HepG2 (cell line): Measurements from ENCODE around the gene KCNK7. TPM values are rescaled to one million over a fixed set of nuclear protein-coding genes. Genes with fewer than 3 reads are reported as not detected.

Source experiments
- ATAC-seq: fragments of 200-7000 bp; cut with Tn5 transposase; 3 replicates; pipeline ENCODE4 v1.9.1; 2020; ENCODE audit warnings: mild to moderate bottlenecking, moderate library complexity
- BruUV-seq: library from RNA; stranded (reverse); fragments of 400-500 nt; replicated peaks from 2 replicates; lab custom pipeline; 2021; lab: Mats Ljungman, UMichigan
- CTCF ChIA-PET: fragments of 300-600 bp; formaldehyde crosslinking; extraction: SDS; loops from one replicate; lab custom pipeline; 2021; ENCODE audit warnings: low total read pairs, inconsistent platforms, low intra/inter-chr PET ratio; lab: Yijun Ruan, JAX
- POLR2A ChIA-PET: fragments of 350-600 bp; sonication (Branson Sonifier 250); formaldehyde crosslinking; loops from one replicate; lab custom pipeline; 2020; ENCODE audit warnings: antibody characterized with exemption, inconsistent platforms; lab: Yijun Ruan, JAX
- DNase-seq: peaks from one replicate; pipeline ENCODE4 v3.0.0-alpha.2; 2015; ENCODE audit warnings: low spot score
- FAIRE-seq: peaks from 3 replicates; lab custom pipeline; 2011; peaks lifted over from hg19 to GRCh38; lab: Jason Lieb, UNC
- H2AFZ ChIP-seq: one replicate; pipeline ENCODE4 v1.6.1; 2011; ENCODE audit warnings: low read length, inconsistent platforms
- H3K27ac ChIP-seq: fragments of 300-600 bp; 3 replicates; pipeline ENCODE4 v1.8.0; 2011; ENCODE audit warnings: mixed run types, mild to moderate bottlenecking, mixed read lengths, low read length, inconsistent platforms; ENCODE audit not compliant: insufficient read depth; ENCODE audit errors: extremely low read length
- H3K27me3 ChIP-seq, 2 experiments: fragments of 200-600 bp in 1 of 2; 2 replicates in 1 of 2; 3 replicates in 1 of 2; pipeline versions ENCODE4 v1.6.0 to v1.8.0; 2011; ENCODE audit warnings: low read length in 2 of 2, mild to moderate bottlenecking in 2 of 2, moderate library complexity in 2 of 2, inconsistent platforms in 1 of 2; ENCODE audit not compliant: insufficient read depth in 2 of 2, control insufficient read depth in 1 of 2
- H3K36me3 ChIP-seq, 2 experiments: fragments of 200-600 bp in 1 of 2; replicated peaks in 1 of 2; 2 replicates in 1 of 2; 3 replicates in 1 of 2; pipeline versions ENCODE4 v1.5.1 to v1.8.0; 2011; ENCODE audit warnings: low read length in 2 of 2, inconsistent platforms in 1 of 2; ENCODE audit not compliant: insufficient read depth in 2 of 2, control insufficient read depth in 1 of 2
- H3K4me1 ChIP-seq: 2 replicates; pipeline ENCODE4 v1.5.1; 2012; ENCODE audit warnings: low read length, inconsistent platforms; ENCODE audit not compliant: insufficient read depth
- H3K4me2 ChIP-seq: 2 replicates; pipeline ENCODE4 v1.6.0; 2011; ENCODE audit warnings: low read depth, low read length, inconsistent platforms
- H3K4me3 ChIP-seq, 3 experiments: fragments of 200-600 bp in 1 of 3; sonication (generic), shearing (Covaris generic) in 1 of 3; replicated peaks in 1 of 3; 2 replicates each; pipeline ENCODE4 v1.5.1; 2011 to 2016; ENCODE audit warnings: low read length in 3 of 3, inconsistent platforms in 2 of 3, low read depth in 2 of 3, mild to moderate bottlenecking in 2 of 3, control low read depth in 1 of 3, mixed read lengths in 1 of 3; ENCODE audit not compliant: insufficient read depth in 1 of 3
- H3K79me2 ChIP-seq: one replicate; pipeline ENCODE4 v1.6.1; 2011; ENCODE audit warnings: low read length, inconsistent platforms; ENCODE audit not compliant: insufficient read depth
- H3K9ac ChIP-seq: 2 replicates; pipeline ENCODE4 v1.6.0; 2011; ENCODE audit warnings: mild to moderate bottlenecking, low read depth, low read length, inconsistent platforms; ENCODE audit not compliant: insufficient read depth
- H3K9me3 ChIP-seq: 2 replicates; pipeline ENCODE4 v1.5.1; 2012; ENCODE audit warnings: mild to moderate bottlenecking, low read length
- H4K20me1 ChIP-seq: 2 replicates; pipeline ENCODE4 v1.6.0; 2011; ENCODE audit warnings: inconsistent platforms, mild to moderate bottlenecking, low read length, moderate library complexity; ENCODE audit not compliant: insufficient read depth
- AHR ChIP-seq: IDR thresholded peaks from 2 replicates; pipeline ENCODE4 v1.6.1; 2018; ENCODE audit warnings: missing genetic modification reagents, missing compliant biosample characterization
- ELF3 ChIP-seq: IDR thresholded peaks from 2 replicates; pipeline ENCODE4 v1.6.1; 2016; ENCODE audit warnings: missing genetic modification reagents, missing compliant biosample characterization
- HNRNPL ChIP-seq: fragments of 200-400 bp; formaldehyde crosslinking; IDR thresholded peaks from 2 replicates; pipeline ENCODE4 v1.6.1; 2017; ENCODE audit warnings: mild to moderate bottlenecking, low read depth, low read length
- HOXD1 ChIP-seq: sonication (generic); formaldehyde crosslinking; IDR thresholded peaks from 2 replicates; pipeline ENCODE4 v1.5.0; 2020; ENCODE audit warnings: missing genetic modification reagents
- KLF13 ChIP-seq: sonication (generic); formaldehyde crosslinking; IDR thresholded peaks from 2 replicates; pipeline ENCODE4 v1.4.0; 2020; ENCODE audit warnings: mild to moderate bottlenecking, missing genetic modification reagents
- NFE2L2 ChIP-seq: fragments of 150-350 bp; IDR thresholded peaks from 2 replicates; pipeline ENCODE4 v1.6.1; 2014; ENCODE audit warnings: low read length
- PRDM4 ChIP-seq: sonication (generic); formaldehyde crosslinking; IDR thresholded peaks from 2 replicates; pipeline ENCODE4 v1.9.0; 2021; ENCODE audit warnings: missing genetic modification reagents, borderline replicate concordance
- PRMT3 ChIP-seq: sonication (generic); formaldehyde crosslinking; IDR thresholded peaks from 2 replicates; pipeline ENCODE4 v1.8.1; 2022; ENCODE audit warnings: low read depth, mild to moderate bottlenecking, moderate library complexity, missing genetic modification reagents, borderline replicate concordance
- SALL2 ChIP-seq: sonication (generic); formaldehyde crosslinking; IDR thresholded peaks from 2 replicates; pipeline ENCODE4 v1.8.1; 2023; ENCODE audit warnings: mild to moderate bottlenecking, missing genetic modification reagents, inconsistent platforms
- SAP130 ChIP-seq: IDR thresholded peaks from 2 replicates; pipeline ENCODE4 v1.6.1; 2016; ENCODE audit warnings: low read depth
- SOX13 ChIP-seq, 3 experiments: fragments of 450-650 bp in 1 of 3; sonication (generic) in 1 of 3; formaldehyde crosslinking in 1 of 3; IDR thresholded peaks in 2 of 3; conservative IDR thresholded peaks in 1 of 3; 2 replicates each; pipeline versions ENCODE4 v1.5.0 to v1.6.1; 2016 to 2020; ENCODE audit warnings: antibody characterized with exemption in 1 of 3, mild to moderate bottlenecking in 1 of 3, missing compliant biosample characterization in 1 of 3, missing genetic modification reagents in 1 of 3, moderate library complexity in 1 of 3
- ZNF142 ChIP-seq: sonication (generic); formaldehyde crosslinking; IDR thresholded peaks from 2 replicates; pipeline ENCODE4 v1.4.0; 2020; ENCODE audit warnings: missing genetic modification reagents
- ZNF484 ChIP-seq: sonication (generic); formaldehyde crosslinking; IDR thresholded peaks from 2 replicates; pipeline ENCODE4 v1.5.1; 2020; ENCODE audit warnings: mild to moderate bottlenecking, low read depth, missing genetic modification reagents, borderline replicate concordance
- ZNF512 ChIP-seq: sonication (generic); formaldehyde crosslinking; IDR thresholded peaks from 2 replicates; pipeline ENCODE4 v1.4.0; 2020; ENCODE audit warnings: mild to moderate bottlenecking, missing genetic modification reagents
- ZNF615 ChIP-seq: sonication (generic); formaldehyde crosslinking; IDR thresholded peaks from 2 replicates; pipeline ENCODE4 v1.5.0; 2020; ENCODE audit warnings: mild to moderate bottlenecking, missing genetic modification reagents, borderline replicate concordance
- WGBS: methylation state at CpG from one replicate; pipeline ENCODE4 v1.1.6; 2017; ENCODE audit warnings: low lambda C conversion rate; 5-methylcytosine and 5-hydroxymethylcytosine counted together
- in situ Hi-C: cut with HindIII; loops from 2 replicates; pipeline ENCODE4 v1.10.0; 2017; ENCODE audit warnings: low pct_unique_long_range_greater_than_20kb; ENCODE audit not compliant: extremely low pct_ligation_motif_present
- intact Hi-C: fragments of 100-400 bp; cut with micrococcal nuclease; formaldehyde crosslinking; loops from one replicate; pipeline ENCODE4 v1.10.0; 2022; ENCODE audit not compliant: unreplicated experiment
- polyA plus RNA-seq, 8 experiments: library from polyadenylated mRNA; depleted of rRNA in 3 of 8; stranded (reverse) in 7 of 8; unstranded in 1 of 8; fragments of >200 nt; fragmentation: Illumina TruSeq in 4 of 8; extraction: Trizol in 4 of 8; gene quantifications; 2 replicates each; pipeline versions ENCODE4 v1.2.1 to v1.2.3, GENCODE V29; 2011 to 2016; ENCODE audit warnings: low read depth in 4 of 8, missing spikeins in 1 of 8, mixed read lengths in 1 of 8; ENCODE audit not compliant: insufficient read depth in 1 of 8
- total RNA-seq, 5 experiments: library from RNA; depleted of rRNA; stranded (reverse); fragments of >200 nt; fragmentation: Illumina TruSeq; extraction: Trizol; gene quantifications; 2 replicates each; pipeline ENCODE4 v1.2.3, GENCODE V29; 2016; ENCODE audit warnings: low read depth in 1 of 5

KCNK7 gene
- total and polyA plus RNA-seq, 2 of the 13 experiments (the other 11 are each of a cell fraction or from before 2014, with no cell fraction given) = 0.11 TPM; not detected in 1

GRCh38 chr11:65616575-65617001 lies 21.0 kb upstream of the KCNK7 start:
- WGBS = 10% methylated on average over 10 of the region's 10 CpGs
- Histone ChIP-seq H3K36me3 (peaks cover 15 to 40% of the 10 kb centered on the region in 2 experiments; a peak in 4 of 5 replicates), H3K9ac (peak overlapping the region; percentile 88), H3K9me3 (no peaks in the 10 kb centered on the region), H3K4me3 (peak overlapping the region; percentile 86 to 90 (median 87)), H4K20me1 (peaks cover 21% of the 10 kb centered on the region; the same call in 1 of the 2 replicates), H3K27me3 (no peaks in the 10 kb centered on the region; a peak in 1 of 5 replicates), H3K4me2 (peak overlapping the region; percentile 77), H3K79me2 (peaks cover 48% of the 10 kb centered on the region), H3K4me1 (peaks cover 34% of the 10 kb centered on the region), H2AFZ (no peak overlapping the region), H3K27ac (peak overlapping the region; percentile 92)
- FAIRE-seq = peak; percentile 88
- DNase-seq = peak; percentile 92
- intact Hi-C loops = no loop called here
- ChIA-PET CTCF (no interaction called here), POLR2A (interaction anchor here (0.6 to 2.7 kb wide), 27 partner anchors 10 to 451 kb away, joined by 3 to 45 read pairs (median 4); partner anchors contain the start of genes KAT5, MUS81, SIPA1 and TIGD3)
- in situ Hi-C loops = no loop called here
- BruUV-seq = no TSS peak
- peak; percentile 7 for ATAC-seq
- no peak for TF ChIP-seq ZNF142 (CRISPR knock-in tag)
- no peak for TF ChIP-seq AHR (CRISPR knock-in tag)
- no peak for TF ChIP-seq HOXD1 (CRISPR knock-in tag)
- no peak for TF ChIP-seq ZNF484 (CRISPR knock-in tag)
- TF ChIP-seq SOX13 (IDR thresholded peaks at IDR 0.05) = no peak
- TF ChIP-seq SOX13 (CRISPR knock-in tag; conservative IDR thresholded peaks at IDR 0.05 in 1 of 2, IDR thresholded peaks at IDR 0.05 in 1 of 2) = peak in 1 of 2 experiments; percentile 69; a peak in 1 of 4 replicates
- TF ChIP-seq SAP130 (CRISPR knock-in tag) = peak; percentile 89
- TF ChIP-seq NFE2L2 = no peak
- TF ChIP-seq HNRNPL = no peak
- no peak for TF ChIP-seq PRDM4 (CRISPR knock-in tag)
- TF ChIP-seq ELF3 (CRISPR knock-in tag) = no peak
- TF ChIP-seq ZNF615 (CRISPR knock-in tag) = no peak
- TF ChIP-seq ZNF512 = no peak
- TF ChIP-seq SALL2 = no peak
- no peak for TF ChIP-seq KLF13 (CRISPR knock-in tag)
- TF ChIP-seq PRMT3 (CRISPR knock-in tag) = no peak
